GM12875 (cell line): ENCODE data around the gene PLSCR1.

Experiments used
- H3K4me3 ChIP-seq: one replicate; pipeline ENCODE4 v1.5.1; 2011; ENCODE audit warnings: low read depth, low read length, control low read depth
- CTCF ChIP-seq: IDR thresholded peaks from 2 replicates; pipeline ENCODE4 v1.5.1; 2011; ENCODE audit warnings: low read depth, mild to moderate bottlenecking, control low read depth, inconsistent platforms, low read length, moderate library complexity, borderline replicate concordance; ENCODE audit not compliant: insufficient read depth

PLSCR1 gene

GRCh38 chr3:146561463-146561862, 17.1 kb upstream of the PLSCR1 start:
- H3K4me3 ChIP-seq = no peak overlapping the region
- no peak for TF ChIP-seq CTCF

GRCh38 chr3:146560678-146561077, 16.3 kb upstream of the PLSCR1 start:
- TF ChIP-seq CTCF = no peak
- H3K4me3 ChIP-seq = no peak overlapping the region

GRCh38 chr3:146559388-146559787, 15.0 kb upstream of the PLSCR1 start:
- no peak overlapping the region for H3K4me3 ChIP-seq
- TF ChIP-seq CTCF = no peak

- H3K4me3 ChIP-seq = no peak overlapping the region
- no peak for TF ChIP-seq CTCF
Measured at GRCh38 chr3:146558781-146559180, 14.4 kb upstream of the PLSCR1 start.

- no peak for TF ChIP-seq CTCF
- no peak overlapping the region for H3K4me3 ChIP-seq
Measured at GRCh38 chr3:146557745-146558144, 13.3 kb upstream of the PLSCR1 start.

GRCh38 chr3:146555311-146555710, 10.9 kb upstream of the PLSCR1 start:
- TF ChIP-seq CTCF = no peak
- H3K4me3 ChIP-seq = no peak overlapping the region

- no peak overlapping the region for H3K4me3 ChIP-seq
- TF ChIP-seq CTCF = no peak
Measured at GRCh38 chr3:146554151-146554760, 9.8 kb upstream of the PLSCR1 start.
